OCI-M2 (cell line): ENCODE results near the gene POFUT2.

Experiments
- DNase-seq: peaks from one replicate; lab custom pipeline; 2025; ENCODE audit not compliant: unreplicated experiment; lab: John Stamatoyannopoulos, UW

POFUT2 gene

GRCh38 chr21:45250914-45251634 is 36.6 kb downstream of the POFUT2 start:
- no peak for DNase-seq

GRCh38 chr21:45250272-45250671 is 37.4 kb downstream of the POFUT2 start:
- DNase-seq = no peak

- DNase-seq = no peak
Observed at GRCh38 chr21:45249626-45250025, 38.1 kb downstream of the POFUT2 start.

- no peak for DNase-seq
Observed at GRCh38 chr21:45248893-45249381, 38.8 kb downstream of the POFUT2 start.

- DNase-seq = no peak
Observed at GRCh38 chr21:45248301-45248892, 39.3 kb downstream of the POFUT2 start.

- no peak for DNase-seq
Observed at GRCh38 chr21:45246386-45247320, 41.0 kb downstream of the POFUT2 start.

- DNase-seq = no peak
Observed at GRCh38 chr21:45244799-45245340, 42.8 kb downstream of the POFUT2 start.

GRCh38 chr21:45243603-45244002 is 44.1 kb downstream of the POFUT2 start:
- DNase-seq = no peak

GRCh38 chr21:45241357-45241756 is 46.3 kb downstream of the POFUT2 start:
- no peak for DNase-seq

- no peak for DNase-seq
Observed at GRCh38 chr21:45237401-45237800, 50.3 kb downstream of the POFUT2 start.

- no peak for DNase-seq
Observed at GRCh38 chr21:45236481-45236880, 51.2 kb downstream of the POFUT2 start.

- no peak for DNase-seq
Observed at GRCh38 chr21:45235488-45235887, 52.2 kb downstream of the POFUT2 start.

GRCh38 chr21:45234965-45235364 is 52.7 kb downstream of the POFUT2 start:
- no peak for DNase-seq

GRCh38 chr21:45234127-45234526 is 53.6 kb downstream of the POFUT2 start:
- no peak for DNase-seq

- DNase-seq = no peak
Observed at GRCh38 chr21:45231705-45232104, 56.0 kb downstream of the POFUT2 start.

- no peak for DNase-seq
Observed at GRCh38 chr21:45228656-45229240, 58.9 kb downstream of the POFUT2 start.

GRCh38 chr21:45228171-45228641 is 59.5 kb downstream of the POFUT2 start:
- no peak for DNase-seq

- DNase-seq = no peak
Observed at GRCh38 chr21:45227735-45228134, 60.0 kb downstream of the POFUT2 start.

GRCh38 chr21:45226540-45227326 is 61.0 kb downstream of the POFUT2 start:
- no peak for DNase-seq

GRCh38 chr21:45225741-45226327 is 61.9 kb downstream of the POFUT2 start:
- DNase-seq = no peak
